GM21526 (cell line): ENCODE data around the gene PTGIR.
"Not testable (repeated sequence)": the region's sequence is repeated elsewhere in the genome, so short reads cannot be mapped to it uniquely, and the experiment has no call there.

Source experiments
- ATAC-seq: cut with Tn5 transposase; IDR thresholded peaks from one replicate; pipeline ENCODE4 v1.9.1; 2021; ENCODE audit warnings: moderate library complexity; ENCODE audit not compliant: unreplicated experiment, low FRiP score

The PTGIR gene

GRCh38 chr19:46639358-46640182 is 14.7 kb upstream of the PTGIR start:
- no peak for ATAC-seq

- no peak for ATAC-seq
These were observed 12.3 kb upstream of the PTGIR start for GRCh38 chr19:46637224-46637623.

GRCh38 chr19:46635920-46636761 is 11.3 kb upstream of the PTGIR start, which contains the start of gene GNG8:
Gene GNG8, minus strand, starts transcription at chr19:46636202. Its CDS starts 1,520 bp downstream, at chr19:46634682.
- ATAC-seq: no peak

GRCh38 chr19:46634656-46635218 is 9.8 kb upstream of the PTGIR start:
- no peak for ATAC-seq

GRCh38 chr19:46634045-46634655 is 9.3 kb upstream of the PTGIR start:
- no peak for ATAC-seq

- ATAC-seq: no peak
These were observed 8.2 kb upstream of the PTGIR start for GRCh38 chr19:46633130-46633529.

GRCh38 chr19:46631481-46631880 is 6.6 kb upstream of the PTGIR start:
- no peak for ATAC-seq

- no peak for ATAC-seq
These were observed 5.8 kb upstream of the PTGIR start for GRCh38 chr19:46630586-46631205.

GRCh38 chr19:46629546-46630025 is 4.7 kb upstream of the PTGIR start:
- ATAC-seq: no peak

GRCh38 chr19:46628970-46629369 is 4.1 kb upstream of the PTGIR start:
- not testable (repeated sequence) for ATAC-seq

- no peak for ATAC-seq
These were observed 1.6 kb upstream of the PTGIR start for GRCh38 chr19:46626446-46626845.

GRCh38 chr19:46625731-46626130 is 842 bp upstream of the PTGIR start:
- ATAC-seq: no peak

- ATAC-seq: no peak
These were observed 880 bp downstream of the PTGIR start for GRCh38 chr19:46623915-46624502.

GRCh38 chr19:46622118-46622446 is 2.8 kb downstream of the PTGIR start:
- no peak for ATAC-seq

GRCh38 chr19:46621191-46622117 is 3.4 kb downstream of the PTGIR start:
- ATAC-seq: no peak

- ATAC-seq: no peak
These were observed 4.2 kb downstream of the PTGIR start for GRCh38 chr19:46620716-46621115.

- ATAC-seq: no peak
These were observed 4.6 kb downstream of the PTGIR start for GRCh38 chr19:46620267-46620666.

- ATAC-seq: no peak
These were observed 6.1 kb downstream of the PTGIR start for GRCh38 chr19:46618670-46619231.

GRCh38 chr19:46617601-46618000 is 7.3 kb downstream of the PTGIR start:
- ATAC-seq: no peak
